Measurements from ENCODE around the gene ECE2.
A peak's percentile ranks its signal among the peaks of the same experiment; 100 is the strongest.

The ECE2 gene

DNA sequence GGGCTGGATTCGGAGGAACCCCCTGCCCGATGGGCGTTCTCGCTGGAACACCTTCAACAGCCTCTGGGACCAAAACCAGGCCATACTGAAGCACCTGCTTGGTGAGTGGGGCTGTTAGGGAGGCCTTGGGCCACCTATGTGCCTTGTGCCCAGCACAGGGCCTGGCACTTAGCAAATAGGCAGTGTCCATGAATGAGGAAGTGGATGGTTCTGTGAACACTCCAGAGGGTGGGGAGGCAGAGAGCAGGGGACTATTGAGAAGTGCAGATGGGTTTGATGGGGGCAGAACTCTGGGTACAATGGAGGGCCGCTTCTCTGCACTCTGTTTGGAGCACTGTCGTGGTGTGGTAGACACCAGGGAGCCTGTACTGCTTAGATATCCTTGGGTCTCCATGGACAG is 1.5 kb downstream of the ECE2 start:
- DNase-seq = no peak

DNA sequence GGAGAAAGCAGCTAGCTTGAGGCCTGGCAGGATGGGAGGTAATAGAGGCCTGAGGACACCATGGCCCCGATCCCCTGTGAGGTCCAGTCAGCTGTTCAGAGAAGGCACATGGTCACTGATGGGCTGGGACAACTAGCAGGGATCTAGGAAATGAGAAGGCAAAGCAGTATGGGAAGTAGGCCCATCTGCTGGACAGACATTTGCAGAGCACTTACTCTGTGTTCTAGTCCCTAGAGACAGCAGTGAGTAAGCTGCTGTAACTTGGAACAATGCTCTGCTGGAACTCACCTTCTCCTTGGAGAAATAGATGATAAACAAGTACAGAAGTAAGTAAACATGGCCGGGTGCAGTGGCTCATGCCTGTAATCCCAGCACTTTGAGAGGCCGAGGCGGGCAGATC is 7.1 kb downstream of the ECE2 start:
- DNase-seq = no peak

DNA sequence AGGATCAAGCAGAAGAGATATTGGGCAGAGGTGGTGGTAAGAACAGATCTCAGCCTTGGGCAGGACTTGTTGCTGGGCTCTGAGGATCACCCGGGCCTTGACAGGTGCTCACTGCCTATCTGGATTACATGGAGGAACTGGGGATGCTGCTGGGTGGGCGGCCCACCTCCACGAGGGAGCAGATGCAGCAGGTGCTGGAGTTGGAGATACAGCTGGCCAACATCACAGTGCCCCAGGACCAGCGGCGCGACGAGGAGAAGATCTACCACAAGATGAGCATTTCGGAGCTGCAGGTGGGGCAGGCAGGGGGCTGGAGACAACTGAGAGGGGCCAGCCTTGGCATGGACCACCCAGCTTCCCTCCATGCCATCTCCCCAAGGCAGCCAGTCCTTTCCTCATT is 7.9 kb downstream of the ECE2 start:
- DNase-seq = no peak

DNA sequence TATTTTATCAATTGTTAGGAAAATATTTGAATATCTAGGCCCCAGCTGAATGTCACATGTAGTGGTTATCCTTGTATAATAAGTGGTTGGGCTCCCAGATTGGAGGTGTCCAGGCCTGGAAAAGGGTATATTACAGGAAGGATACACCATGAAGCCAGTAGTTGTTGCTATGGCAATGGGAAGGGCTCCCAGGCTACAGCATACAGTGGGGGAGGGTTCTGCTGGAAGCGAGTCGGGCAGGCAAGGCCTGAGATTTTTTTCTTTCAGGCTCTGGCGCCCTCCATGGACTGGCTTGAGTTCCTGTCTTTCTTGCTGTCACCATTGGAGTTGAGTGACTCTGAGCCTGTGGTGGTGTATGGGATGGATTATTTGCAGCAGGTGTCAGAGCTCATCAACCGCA is 8.9 kb downstream of the ECE2 start:
- peak; percentile 72 for DNase-seq

DNA sequence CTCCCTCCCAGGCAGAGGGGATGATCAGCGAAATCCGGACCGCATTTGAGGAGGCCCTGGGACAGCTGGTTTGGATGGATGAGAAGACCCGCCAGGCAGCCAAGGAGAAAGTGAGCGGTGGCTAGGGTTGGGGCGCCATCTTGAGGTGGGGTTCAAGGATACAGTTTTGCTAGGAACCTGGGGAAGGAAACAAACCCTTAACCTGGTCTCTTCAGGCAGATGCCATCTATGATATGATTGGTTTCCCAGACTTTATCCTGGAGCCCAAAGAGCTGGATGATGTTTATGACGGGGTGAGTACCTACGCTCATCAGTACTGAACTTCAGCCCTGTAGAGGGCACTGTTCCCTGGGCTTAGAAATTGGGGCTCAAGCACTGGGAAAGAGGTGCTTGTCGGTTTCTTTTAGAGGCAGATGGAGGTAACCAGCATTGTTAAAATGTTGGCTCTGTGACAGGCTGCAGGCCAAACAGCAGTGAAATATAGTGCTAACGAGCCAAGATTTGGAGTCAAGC is 13.7 kb downstream of the ECE2 start:
- peak; percentile 30 for DNase-seq

DNA sequence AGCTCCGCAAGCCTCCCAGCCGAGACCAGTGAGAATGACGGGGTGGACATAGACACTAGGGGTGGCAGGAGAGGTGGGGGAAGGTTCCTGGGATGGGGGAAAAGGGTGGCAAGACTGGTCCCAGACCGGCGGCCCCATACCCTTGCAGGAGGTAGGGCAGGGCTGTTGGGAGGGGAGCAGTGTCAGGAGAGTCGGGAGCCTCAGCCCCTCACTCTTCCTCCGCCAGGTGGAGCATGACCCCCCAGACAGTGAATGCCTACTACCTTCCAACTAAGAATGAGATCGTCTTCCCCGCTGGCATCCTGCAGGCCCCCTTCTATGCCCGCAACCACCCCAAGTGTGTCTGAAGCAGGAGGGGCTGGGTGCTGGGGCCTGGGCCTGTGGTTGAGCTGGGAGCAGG is 14.5 kb downstream of the ECE2 start:
- no peak for DNase-seq

DNA sequence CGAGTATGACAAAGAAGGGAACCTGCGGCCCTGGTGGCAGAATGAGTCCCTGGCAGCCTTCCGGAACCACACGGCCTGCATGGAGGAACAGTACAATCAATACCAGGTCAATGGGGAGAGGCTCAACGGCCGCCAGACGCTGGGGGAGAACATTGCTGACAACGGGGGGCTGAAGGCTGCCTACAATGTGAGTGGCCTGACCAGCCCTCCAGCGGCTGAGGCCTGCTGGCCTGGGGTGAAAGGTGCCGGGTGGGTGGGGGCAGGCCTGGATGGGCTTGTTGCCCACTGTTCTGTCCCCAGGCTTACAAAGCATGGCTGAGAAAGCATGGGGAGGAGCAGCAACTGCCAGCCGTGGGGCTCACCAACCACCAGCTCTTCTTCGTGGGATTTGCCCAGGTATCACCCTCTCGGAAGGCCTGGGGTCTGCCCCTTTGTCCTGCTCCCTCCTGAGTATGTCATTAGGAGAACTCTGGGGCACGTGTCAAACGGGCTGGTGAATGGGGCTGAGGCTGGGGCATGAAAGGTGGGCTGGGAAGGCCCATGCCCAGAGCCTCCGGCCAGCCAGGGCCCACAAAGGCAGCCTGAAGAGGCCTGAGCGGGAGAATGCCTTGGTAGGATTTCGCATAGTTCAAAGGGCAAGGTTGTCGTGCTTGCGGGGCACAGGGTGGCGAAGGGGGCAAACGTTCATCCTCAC is 15.4 kb downstream of the ECE2 start:
- DNase-seq = no peak

DNA sequence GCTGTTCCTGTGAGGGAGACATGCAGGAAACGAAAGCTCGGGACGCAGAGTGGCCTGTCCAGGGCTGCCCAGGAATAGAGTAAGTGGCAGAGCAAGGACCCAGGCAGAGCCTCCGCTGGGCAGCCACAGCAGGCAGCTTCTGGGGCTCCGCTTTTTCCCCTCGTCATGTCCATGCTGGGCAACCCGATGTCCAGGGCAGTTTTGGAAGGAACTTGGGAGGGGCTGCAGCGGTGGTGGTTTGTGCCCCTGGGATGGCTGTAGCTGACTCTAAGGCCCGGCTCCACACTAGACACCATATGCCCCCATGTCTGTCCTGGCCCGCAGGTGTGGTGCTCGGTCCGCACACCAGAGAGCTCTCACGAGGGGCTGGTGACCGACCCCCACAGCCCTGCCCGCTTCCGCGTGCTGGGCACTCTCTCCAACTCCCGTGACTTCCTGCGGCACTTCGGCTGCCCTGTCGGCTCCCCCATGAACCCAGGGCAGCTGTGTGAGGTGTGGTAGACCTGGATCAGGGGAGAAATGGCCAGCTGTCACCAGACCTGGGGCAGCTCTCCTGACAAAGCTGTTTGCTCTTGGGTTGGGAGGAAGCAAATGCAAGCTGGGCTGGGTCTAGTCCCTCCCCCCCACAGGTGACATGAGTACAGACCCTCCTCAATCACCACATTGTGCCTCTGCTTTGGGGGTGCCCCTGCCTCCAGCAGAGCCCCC is 16.1 kb downstream of the ECE2 start:
- DNase-seq = no peak

DNA sequence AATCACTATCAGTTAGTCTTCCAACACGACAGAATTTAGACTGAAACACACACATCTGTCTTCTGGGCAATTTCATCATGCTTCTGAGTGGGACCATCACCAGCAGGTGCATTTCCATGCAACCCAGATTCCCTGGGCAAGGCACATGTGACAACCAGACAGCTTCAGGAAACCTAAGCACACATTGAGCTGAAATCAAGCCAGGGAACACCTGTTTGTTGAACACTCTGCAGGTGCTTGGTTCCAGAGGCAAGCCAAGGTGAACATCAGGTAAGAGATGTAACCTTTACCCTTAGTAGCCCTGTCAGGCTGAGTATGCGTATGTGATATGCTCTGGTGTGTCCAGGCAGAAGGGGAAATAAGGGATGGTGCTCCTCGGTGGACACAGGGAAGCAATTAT is 19.9 kb downstream of the ECE2 start:
- no peak for DNase-seq

DNA sequence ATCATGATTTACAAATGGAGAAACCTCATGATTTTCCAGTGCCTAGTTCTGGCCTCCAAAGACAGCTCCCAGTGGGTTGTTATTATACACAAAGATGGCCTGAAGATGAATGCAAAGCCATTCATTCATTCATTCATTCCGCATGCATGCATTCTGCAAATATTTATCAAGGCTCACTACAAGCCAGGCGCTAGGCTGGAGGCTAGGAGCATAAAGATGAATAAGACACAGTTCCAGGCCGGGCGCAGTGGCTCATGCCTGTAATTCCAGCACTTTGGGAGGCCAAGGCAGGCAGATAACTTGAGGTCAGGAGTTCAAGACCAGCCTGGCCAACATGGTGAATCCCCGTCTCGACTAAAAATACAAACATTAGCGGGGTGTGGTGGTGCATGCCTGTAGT is 20.8 kb downstream of the ECE2 start:
- DNase-seq = no peak

DNA sequence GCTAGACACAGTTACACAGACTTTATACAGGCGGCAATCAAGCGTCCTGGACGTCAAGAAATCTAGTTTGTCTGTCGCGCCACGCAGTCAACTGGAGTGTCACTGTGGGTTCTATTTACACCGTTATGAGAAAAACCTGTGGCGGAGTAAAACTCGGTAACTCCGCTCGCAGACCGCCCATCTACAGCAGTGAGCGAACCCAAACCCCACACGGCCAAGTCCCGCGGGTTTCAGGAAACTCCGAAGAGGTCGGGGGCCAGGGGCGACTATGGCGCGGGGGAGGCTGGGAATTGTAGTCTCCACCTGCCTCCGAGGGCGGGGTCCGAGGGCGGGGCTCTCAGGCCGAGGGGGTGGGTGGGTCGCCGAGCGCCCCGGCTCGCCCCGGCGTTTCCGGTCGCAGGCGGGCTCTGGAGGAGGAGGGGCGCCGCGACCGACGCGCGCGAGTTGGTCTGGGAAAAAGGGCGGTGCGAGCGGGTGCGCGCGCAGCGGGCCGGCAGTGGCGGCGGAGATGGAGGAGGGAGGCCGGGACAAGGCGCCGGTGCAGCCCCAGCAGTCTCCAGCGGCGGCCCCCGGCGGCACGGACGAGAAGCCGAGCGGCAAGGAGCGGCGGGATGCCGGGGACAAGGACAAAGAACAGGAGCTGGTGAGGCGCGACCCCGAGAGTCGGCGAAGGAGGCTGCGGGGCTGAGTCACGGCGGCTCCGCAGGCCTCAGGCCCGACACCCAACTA is 23.1 kb downstream of the ECE2 start, which contains the start of gene PSMD2:
TSS of gene PSMD2 (plus strand) at position 483 of the 729 bp plus-strand sequence. CDS start at position 509, 26 bp downstream.
- DNase-seq = peak; percentile 94

DNA sequence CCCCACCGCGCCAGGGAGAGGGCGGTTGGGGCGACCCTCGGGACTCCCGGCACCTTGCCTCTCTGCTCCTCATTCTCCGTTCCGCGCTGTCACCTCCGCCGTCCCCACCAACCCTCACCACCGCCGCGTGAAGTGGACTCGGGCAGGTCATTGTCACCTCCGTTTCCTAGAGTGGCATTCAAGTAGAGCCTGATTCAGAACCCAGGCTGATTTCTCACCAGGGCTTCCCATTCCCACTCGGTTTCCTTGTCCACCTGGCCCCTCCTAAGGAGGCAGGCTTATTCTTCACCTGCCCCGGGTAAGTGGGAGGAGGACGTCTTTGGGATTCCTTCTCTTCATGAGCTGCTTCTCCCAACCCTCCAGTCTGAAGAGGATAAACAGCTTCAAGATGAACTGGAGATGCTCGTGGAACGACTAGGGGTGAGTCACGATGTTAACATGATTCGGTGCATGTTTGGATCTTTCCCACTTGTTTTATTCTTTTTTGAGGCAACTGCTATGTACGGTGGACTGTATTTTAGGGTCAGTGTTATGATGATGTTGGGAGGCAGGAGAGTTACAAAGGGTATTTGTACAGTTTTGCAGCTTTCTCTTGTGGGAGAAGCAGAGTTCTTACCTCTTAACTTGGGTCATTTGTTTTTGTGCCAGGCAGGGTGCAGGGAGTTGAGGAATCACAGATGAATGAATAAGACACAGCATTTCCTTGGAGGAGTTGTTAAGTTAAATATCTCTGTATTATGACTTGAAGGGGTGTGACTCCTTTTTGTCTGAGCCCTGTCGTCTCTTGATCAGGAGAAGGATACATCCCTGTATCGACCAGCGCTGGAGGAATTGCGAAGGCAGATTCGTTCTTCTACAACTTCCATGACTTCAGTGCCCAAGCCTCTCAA is 23.9 kb downstream of the ECE2 start:
- no peak for DNase-seq

DNA sequence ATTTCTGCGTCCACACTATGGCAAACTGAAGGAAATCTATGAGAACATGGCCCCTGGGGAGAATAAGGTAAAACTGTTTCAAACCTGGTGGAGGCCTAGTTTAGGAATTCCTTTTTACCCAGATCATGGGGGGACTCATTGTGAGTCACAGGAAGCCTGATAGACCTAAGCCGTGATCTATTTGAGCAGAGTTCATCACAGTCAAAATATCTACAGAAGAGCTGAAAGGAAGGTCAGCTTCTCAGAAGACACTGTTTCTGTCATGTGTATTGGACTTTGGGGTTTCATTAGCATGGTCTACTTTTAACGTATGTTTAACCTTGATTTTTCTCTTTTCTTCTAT is 24.5 kb downstream of the ECE2 start:
- DNase-seq = no peak

DNA sequence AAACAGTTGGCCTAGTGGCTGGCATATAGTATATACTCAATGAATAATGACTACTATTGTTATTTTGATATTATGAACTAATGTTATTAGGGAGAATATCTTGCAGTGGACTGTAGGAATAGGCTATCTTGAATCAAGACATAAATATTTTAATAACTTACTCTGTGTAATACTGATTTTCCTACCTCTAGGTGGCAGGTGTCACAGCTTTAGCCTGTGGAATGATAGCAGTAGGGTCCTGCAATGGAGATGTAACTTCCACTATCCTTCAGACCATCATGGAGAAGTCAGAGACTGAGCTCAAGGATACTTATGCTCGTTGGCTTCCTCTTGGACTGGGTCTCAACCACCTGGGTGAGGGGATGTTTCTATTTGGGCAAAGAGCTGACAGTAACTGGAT is 29.8 kb downstream of the ECE2 start:
- no peak for DNase-seq

DNA sequence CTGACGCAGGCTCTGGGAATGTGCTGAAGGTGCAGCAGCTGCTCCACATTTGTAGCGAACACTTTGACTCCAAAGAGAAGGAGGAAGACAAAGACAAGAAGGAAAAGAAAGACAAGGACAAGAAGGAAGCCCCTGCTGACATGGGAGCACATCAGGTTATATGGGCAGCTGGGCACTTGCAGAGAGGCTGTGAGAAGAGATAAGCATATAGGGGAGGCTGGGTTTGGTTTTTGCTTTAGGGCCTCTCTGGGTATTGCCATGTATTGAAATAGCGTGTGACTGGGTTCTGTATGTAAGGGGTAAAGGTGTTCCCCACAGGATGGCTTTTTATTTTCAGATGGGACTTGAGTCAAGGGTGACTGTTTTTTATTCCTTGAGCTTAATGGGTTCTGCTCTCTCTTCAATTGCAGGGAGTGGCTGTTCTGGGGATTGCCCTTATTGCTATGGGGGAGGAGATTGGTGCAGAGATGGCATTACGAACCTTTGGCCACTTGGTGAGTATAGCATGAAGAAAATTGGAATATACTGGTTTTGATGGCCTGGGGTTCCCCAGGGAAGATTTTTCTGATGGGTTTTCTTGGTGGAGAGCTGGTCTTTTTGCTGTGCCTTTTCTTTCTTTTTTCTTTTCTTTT is 30.6 kb downstream of the ECE2 start:
- DNase-seq = no peak

DNA sequence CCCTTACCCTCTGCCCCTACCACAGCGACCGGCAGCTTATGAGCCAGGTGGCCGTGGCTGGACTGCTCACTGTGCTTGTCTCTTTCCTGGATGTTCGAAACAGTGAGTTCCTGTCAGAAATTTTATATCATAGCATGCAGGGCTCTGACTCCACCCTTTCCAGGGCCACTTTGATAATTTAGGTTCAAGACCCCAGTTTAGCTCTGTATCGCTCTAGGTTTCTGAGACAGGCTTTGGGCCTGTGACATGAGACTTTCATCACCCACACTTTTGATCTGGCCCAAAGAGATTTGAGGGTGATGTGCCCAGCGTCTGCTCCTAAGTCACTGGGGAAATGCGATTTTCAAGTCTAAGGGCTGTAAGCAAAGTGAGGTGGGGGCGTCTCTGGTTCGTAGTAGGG is 32.1 kb downstream of the ECE2 start:
- DNase-seq = no peak

DNA sequence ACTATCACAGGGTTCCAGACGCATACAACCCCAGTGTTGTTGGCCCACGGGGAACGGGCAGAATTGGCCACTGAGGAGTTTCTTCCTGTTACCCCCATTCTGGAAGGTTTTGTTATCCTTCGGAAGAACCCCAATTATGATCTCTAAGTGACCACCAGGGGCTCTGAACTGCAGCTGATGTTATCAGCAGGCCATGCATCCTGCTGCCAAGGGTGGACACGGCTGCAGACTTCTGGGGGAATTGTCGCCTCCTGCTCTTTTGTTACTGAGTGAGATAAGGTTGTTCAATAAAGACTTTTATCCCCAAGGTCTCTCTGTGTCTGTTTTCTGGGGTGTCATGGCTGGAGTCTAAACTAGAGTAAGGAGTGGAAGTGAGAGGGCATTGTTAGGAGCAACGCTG is 32.9 kb downstream of the ECE2 start:
- no peak for DNase-seq

DNA sequence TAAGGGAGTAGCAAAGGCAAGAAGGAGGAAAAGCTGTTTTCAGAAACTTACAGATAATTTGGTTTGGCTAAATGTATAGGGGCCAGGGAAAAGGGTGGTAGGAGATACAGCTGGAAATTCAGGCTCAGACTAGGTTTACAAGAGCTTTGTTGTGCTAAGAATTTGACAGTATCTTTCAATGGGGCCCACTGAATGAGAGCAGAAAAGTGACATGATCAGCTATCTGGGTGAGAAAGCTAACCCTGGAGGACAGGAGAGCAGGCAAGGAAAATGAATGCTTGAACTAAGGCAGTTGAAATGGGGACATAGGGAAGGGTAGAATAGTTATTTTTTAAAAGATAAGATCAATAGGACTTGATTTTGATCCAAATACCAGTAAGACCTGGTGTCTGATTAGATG is 35.8 kb downstream of the ECE2 start:
- DNase-seq = no peak

DNA sequence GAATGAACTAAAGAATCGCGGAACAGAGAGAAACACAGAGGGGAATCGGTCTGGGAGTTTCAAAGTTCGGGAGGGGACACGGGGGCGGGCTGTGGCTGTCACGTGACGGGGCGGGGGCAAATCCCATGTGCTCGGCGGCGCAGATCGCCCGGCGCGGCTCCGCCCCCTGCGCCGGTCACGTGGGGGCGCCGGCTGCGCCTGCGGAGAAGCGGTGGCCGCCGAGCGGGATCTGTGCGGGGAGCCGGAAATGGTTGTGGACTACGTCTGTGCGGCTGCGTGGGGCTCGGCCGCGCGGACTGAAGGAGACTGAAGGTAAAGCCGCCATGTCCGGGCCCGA is 38.5 kb downstream of the ECE2 start, which contains the start of gene EIF4G1:
TSS of gene EIF4G1 (plus strand) at position 244 of the 337 bp plus-strand sequence. CDS start 1,191 bp downstream, outside the sequence.
- peak; percentile 92 for DNase-seq

DNA sequence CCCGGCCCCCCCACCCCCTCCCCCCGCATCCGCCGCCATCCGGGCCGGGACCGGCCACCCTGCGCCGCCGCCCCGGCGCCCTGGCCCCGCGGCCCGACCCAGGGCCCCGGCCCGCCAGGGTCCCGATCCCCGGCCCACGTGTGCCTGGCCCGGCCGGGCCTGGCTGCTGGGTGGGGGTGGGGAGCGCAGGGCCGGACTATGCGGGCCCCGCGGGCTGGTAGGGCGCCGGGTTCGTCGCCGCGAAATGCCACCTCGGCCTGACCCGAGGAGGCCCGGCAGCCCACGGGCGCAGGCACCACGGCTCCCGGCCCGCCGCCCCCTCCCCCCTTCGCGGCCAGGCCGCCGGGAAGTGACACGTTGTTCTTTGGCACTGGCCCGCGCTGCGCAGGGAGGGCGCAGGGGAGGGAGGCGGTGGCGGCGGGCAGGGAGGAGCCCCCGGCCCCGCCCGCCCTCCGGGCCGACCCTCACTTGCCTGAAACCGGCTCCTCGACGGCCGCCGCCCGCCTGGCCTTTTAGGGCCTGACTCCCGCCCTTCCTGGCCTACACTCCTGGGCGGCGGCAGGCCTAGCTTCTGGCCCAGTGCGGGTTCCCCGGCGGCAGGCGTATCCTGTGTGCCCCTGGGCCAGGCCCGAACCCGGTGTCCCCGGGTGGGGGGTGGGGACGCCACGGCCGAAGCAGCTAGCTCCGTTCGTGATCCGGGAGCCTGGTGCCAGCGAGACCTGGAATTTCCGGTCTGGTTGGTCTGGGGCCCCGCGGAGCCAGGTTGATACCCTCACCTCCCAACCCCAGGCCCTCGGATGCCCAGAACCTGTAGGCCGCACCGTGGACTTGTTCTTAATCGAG is 39.1 kb downstream of the ECE2 start:
- DNase-seq = no peak

DNA sequence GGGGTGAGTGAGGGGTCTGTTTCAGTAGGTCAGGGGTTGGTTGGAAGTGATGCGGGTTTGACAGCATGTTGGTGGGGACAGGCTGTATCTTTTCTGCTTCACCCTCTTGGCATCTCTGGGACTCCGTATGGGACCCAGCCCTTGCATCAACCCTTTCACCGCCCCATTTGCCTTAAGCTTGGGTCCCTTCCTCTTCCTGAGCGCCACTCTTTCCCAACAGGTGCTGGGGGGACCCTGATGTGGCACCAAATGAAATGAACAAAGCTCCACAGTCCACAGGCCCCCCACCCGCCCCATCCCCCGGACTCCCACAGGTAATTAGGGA is 39.7 kb downstream of the ECE2 start:
- no peak for DNase-seq
